Gastroesophageal sphincter (tissue), 3 donors: ENCODE results near the gene GAL3ST1.

Experiments
- CTCF ChIP-seq, 4 experiments: fragments of 200-600 bp in 2 of 4; fragments of 450-650 bp in 2 of 4; sonication (generic) in 1 of 4; IDR thresholded peaks; one replicate each; pipeline ENCODE4 v1.5.1; 2017 to 2019; ENCODE audit warnings: antibody characterized with exemption in 4 of 4, mild to moderate bottlenecking in 2 of 4, moderate library complexity in 2 of 4
- POLR2A ChIP-seq, 2 donors: fragments of 450-650 bp; IDR thresholded peaks; one replicate each; pipeline ENCODE4 v1.6.1; 2017; ENCODE audit warnings: antibody characterized with exemption in 2 of 2, mild to moderate bottlenecking in 2 of 2, moderate library complexity in 1 of 2

- TF ChIP-seq CTCF (IDR thresholded peaks at IDR 0.05) = no peak
- TF ChIP-seq POLR2A (IDR thresholded peaks at IDR 0.05) = no peak
Measured at GRCh38 chr22:30582788-30583545, 8.5 kb upstream of the GAL3ST1 start.
